ENCODE results near the gene LRR1.
"Not testable (repeated sequence)": the region's sequence is repeated elsewhere in the genome, so short reads cannot be mapped to it uniquely, and the experiment has no call there.

The LRR1 gene

DNA sequence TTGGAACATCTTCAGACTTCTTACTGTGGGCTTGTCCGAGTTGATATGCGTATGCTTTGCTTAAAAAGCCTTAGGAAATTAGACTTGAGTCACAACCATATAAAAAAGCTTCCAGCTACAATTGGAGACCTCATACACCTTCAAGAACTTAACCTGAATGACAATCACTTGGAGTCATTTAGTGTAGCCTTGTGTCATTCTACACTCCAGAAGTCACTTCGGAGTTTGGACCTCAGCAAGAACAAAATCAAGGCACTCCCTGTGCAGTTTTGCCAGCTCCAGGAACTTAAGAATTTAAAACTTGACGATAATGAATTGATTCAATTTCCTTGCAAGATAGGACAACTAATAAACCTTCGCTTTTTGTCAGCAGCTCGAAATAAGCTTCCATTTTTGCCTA, 8.8 kb downstream of the LRR1 start:
- TF ChIP-seq, protein P1, sequence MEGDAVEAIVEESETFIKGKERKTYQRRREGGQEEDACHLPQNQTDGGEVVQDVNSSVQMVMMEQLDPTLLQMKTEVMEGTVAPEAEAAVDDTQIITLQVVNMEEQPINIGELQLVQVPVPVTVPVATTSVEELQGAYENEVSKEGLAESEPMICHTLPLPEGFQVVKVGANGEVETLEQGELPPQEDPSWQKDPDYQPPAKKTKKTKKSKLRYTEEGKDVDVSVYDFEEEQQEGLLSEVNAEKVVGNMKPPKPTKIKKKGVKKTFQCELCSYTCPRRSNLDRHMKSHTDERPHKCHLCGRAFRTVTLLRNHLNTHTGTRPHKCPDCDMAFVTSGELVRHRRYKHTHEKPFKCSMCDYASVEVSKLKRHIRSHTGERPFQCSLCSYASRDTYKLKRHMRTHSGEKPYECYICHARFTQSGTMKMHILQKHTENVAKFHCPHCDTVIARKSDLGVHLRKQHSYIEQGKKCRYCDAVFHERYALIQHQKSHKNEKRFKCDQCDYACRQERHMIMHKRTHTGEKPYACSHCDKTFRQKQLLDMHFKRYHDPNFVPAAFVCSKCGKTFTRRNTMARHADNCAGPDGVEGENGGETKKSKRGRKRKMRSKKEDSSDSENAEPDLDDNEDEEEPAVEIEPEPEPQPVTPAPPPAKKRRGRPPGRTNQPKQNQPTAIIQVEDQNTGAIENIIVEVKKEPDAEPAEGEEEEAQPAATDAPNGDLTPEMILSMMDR (IDR thresholded peaks at IDR 0.05; ENCODE audit: low read depth, low read length, missing control alignments), result no peak
- in situ Hi-C loops (cut with HindIII; ENCODE audit: low sequenced_read_pairs), result no loop called here
- no peak for DNase-seq (ENCODE audit: low read depth)
- no peak overlapping the region for H3K4me3 ChIP-seq (ENCODE audit: low read depth, low read length)

DNA sequence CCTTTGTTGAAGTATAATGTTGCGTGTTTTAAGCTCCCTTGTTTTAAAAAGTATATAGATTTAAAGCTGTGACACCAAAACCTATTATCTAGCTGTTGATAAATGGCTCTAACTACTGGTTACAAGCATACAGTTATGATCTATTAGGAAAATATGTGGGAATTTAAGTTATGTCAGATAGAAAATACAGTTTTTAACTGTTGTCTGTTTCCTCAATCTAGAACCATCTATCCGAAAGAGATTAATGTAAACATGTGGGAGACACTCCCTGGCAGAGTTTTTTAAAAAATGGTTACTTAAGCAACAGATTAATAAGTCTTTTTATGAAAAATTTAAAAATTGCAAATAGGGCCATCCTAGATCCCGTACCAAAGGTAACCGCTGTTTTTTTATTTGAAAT, 13.5 kb downstream of the LRR1 start:
- H3K4me3 ChIP-seq (ENCODE audit: low read depth, low read length), result no peak overlapping the region
- no peak for DNase-seq (ENCODE audit: low read depth)
- TF ChIP-seq, protein P1 (IDR thresholded peaks at IDR 0.05; ENCODE audit: low read depth, low read length, missing control alignments), result no peak
- in situ Hi-C loops (cut with HindIII; ENCODE audit: low sequenced_read_pairs), result no loop called here

DNA sequence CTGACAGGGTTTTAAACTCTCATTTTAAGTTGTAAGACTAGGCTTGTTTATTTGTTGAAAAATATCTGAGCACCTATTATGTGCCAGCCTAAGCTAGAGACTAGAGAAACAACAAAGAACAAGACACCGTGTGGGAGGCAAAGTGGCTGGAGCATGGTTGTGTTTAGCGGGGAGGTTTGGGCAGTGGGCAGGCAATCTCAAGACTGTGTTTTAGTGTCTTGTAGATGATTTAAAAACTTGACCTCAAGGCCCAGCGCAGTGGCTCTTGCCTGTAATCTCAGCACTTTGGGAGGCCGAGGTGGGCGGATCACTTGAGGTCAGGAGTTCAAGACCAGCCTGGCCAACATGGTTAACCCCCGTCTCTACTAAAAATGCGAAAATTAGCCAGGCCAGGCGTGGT, 13.9 kb downstream of the LRR1 start:
- TF ChIP-seq, protein P1 (IDR thresholded peaks at IDR 0.05; ENCODE audit: low read depth, low read length, missing control alignments), result no peak
- no peak overlapping the region for H3K4me3 ChIP-seq (ENCODE audit: low read depth, low read length)
- no peak for DNase-seq (ENCODE audit: low read depth)
- in situ Hi-C loops (cut with HindIII; ENCODE audit: low sequenced_read_pairs), result no loop called here

DNA sequence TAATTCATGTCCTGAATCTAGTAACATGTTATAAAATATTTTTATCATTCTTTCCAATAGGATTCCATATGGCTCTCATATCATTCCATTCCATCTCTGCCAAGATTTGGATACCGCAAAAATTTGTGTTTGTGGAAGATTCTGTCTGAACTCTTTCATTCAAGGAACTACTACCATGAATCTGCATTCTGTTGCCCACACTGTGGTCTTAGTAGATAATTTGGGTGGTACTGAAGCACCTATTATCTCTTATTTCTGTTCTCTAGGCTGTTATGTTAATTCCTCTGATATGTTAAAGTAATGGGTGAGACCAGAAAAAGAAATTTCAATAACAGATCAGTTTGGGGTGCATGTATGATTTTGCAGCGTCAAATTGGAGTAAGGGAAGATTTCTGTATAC, 15.5 kb downstream of the LRR1 start:
- in situ Hi-C loops (cut with HindIII; ENCODE audit: low sequenced_read_pairs), result no loop called here
- no peak overlapping the region for H3K4me3 ChIP-seq (ENCODE audit: low read depth, low read length)
- no peak for DNase-seq (ENCODE audit: low read depth)
- TF ChIP-seq, protein P1 (IDR thresholded peaks at IDR 0.05; ENCODE audit: low read depth, low read length, missing control alignments), result no peak

DNA sequence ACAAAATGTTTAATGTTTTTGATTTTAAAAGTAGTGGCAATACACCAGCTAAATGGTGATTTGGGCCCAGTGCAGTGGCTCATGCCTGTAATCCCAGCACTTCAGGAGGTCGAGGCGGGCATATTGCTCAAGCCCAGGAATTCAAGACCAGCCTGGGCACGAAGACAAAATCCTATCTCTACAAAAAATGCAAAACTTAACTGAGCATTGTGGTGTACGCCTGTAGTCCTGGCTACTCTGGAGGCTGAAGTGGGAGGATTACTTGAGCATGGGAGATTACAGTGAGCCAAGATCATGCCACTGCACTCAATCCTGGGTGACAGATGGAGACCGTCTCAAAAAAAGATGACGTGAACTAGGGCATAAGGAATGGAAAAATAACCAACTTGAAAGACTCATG, 17.0 kb downstream of the LRR1 start:
- in situ Hi-C loops (cut with HindIII; ENCODE audit: low sequenced_read_pairs), result no loop called here
- no peak overlapping the region for H3K4me3 ChIP-seq (ENCODE audit: low read depth, low read length)
- TF ChIP-seq, protein P1 (IDR thresholded peaks at IDR 0.05; ENCODE audit: low read depth, low read length, missing control alignments), result no peak
- no peak for DNase-seq (ENCODE audit: low read depth)

DNA sequence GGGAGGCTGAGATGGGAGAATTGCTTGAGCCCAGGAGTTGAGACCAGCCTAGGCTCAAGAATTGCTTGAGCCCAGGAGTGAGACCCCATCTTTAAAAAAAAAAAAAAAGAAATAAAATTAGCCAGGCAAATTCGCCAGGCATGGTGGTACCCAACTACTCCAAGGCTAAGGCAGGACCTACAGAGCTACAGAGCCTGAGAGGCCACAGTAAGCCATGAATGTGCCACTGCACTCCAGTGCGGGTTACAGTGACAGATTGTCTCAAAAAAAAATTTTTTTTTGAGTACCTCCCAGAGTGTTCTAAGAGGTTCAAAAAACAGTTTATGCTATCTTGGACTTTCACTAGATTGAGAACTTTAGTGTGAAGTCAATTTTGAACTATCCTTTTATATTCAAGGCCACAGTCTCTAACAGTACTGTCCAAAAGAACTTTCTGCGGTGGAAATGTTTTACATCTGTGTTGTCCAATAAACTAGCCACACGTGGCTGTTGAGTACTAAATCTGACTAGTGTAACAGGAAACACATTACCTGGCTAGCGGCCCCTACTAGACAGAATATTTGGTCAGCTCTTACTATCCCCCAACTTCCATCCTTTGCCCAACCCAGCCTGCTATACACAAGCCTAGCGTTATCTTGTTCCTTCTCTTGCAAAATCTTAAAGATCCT, 19.2 kb downstream of the LRR1 start:
- H3K4me3 ChIP-seq (ENCODE audit: low read depth, low read length), result no peak overlapping the region
- in situ Hi-C loops (cut with HindIII; ENCODE audit: low sequenced_read_pairs), result no loop called here
- TF ChIP-seq, protein P1 (IDR thresholded peaks at IDR 0.05; ENCODE audit: low read depth, low read length, missing control alignments), result no peak

DNA sequence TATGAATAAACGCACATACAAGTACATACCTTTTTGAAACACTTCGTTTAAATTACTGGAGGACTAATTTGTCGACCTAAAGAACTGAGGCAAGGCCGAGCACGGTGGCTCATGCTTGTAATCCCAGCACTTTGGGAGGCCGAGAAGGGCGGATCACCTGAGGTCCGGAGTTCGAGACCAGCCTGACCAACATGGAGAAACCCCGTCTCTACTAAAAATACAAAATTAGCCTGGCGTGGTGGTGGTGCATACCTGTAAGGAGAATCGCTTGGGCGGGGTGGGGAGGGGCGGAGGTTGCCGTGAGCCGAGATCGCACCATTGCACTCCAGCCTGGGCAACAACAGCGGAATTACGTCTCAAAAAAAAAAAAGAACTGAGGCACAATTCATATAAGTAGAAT, 20.5 kb downstream of the LRR1 start:
- DNase-seq (ENCODE audit: low read depth); in situ Hi-C loops (cut with HindIII; ENCODE audit: low sequenced_read_pairs): not testable (repeated sequence)
- peak overlapping the region; percentile 80 for H3K4me3 ChIP-seq (ENCODE audit: low read depth, low read length)

More for the DNA sequence above, 19.2 kb downstream of the LRR1 start:
- no peak for DNase-seq (ENCODE audit: low read depth)

All from astrocyte of the cerebellum (primary cell).